ENCODE data around the gene ST8SIA2.

- no peak for TF ChIP-seq CTCF (IDR thresholded peaks at IDR 0.05; ENCODE audit: poor library complexity)
- TF ChIP-seq EZH2phosphoT487 (IDR thresholded peaks at IDR 0.05; ENCODE audit: low read depth, severe bottlenecking, unreplicated experiment): no peak
- no peak for TF ChIP-seq EZH2 (IDR thresholded peaks at IDR 0.05; ENCODE audit: borderline replicate concordance)
Observed at GRCh38 chr15:92421976-92422375, 28.3 kb downstream of the ST8SIA2 start.

All from hepatocyte (in vitro differentiated cells).